Kasumi-1 (cell line): Measurements from ENCODE around the gene DACT2.

Source experiments
- DNase-seq, 2 experiments: peaks; one replicate each; lab custom pipeline; 2025; lab: John Stamatoyannopoulos, UW

The DACT2 gene

DNA sequence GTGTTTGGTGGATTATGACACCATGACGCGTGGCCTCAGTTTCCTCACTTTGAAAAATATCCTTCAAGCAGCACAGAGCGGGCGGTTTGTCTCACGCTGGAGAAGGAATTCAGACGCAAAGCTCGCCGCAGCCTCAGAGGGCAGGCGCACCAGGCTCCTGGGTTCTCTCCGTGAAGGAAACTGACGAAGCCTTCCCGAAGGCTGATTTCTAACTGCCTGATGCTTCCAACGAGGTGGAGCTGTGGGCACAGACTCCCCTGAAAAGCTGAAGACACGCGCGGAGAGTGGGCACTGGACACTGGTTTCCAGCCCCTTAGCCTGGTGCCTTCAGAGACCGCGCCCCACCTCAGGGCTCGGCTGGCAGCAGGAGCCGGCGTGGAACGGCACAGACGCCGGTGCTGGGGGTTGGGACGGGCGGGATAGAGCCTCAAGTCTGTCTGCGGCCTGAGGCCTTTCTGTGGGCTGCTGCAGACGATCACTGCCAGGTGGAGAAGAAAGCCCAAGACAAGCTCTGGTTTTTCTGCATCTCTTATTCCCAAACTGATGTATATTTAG is 56.1 kb downstream of the DACT2 start:
- no peak for DNase-seq

DNA sequence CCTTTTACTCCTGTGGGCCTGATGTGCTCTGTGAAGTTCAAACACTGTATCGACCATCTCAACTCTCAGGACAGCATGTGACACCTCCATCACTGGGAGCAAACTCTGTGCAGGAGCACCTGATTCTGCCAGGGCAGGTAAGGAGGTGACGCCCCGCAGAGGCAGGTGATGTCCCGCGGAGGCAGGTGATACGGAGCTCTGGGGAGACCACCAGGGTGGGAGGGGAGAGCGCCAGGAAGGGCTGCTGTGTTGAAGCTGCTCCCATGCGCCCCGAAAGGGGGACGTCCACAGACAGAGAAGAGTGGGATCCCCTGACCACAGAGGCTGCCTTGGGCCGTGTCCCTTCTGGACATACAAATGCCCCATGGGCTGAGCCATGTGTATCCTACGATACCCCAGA is 58.3 kb downstream of the DACT2 start:
- no peak for DNase-seq

DNA sequence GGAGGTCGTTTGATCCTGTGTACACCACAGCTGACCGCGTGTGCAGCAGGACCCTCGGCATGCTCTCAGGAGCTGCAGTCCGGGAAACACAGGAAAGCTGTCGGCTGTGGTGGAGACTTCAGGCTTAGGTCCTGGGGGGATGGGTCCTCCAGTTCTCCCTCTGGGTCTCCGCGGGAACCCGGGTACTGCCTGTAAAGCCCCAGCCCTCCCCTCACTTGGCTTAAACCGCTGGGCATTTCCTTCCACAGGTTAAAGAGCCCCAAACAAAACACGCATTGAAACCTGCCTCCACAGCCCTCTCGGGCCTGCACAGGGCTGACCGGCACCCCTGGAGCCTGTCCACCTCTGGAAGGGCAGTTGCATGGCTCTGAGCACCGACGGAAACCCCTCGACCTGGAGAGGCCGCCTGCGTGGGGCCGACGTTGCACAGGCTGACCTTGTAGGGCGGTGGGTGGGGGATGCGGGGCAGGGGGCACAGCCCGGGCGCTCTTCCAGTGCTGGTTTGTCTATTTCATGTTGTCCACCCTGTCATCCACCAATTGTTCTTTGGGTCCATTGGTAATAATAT is 59.1 kb downstream of the DACT2 start:
- no peak for DNase-seq

DNA sequence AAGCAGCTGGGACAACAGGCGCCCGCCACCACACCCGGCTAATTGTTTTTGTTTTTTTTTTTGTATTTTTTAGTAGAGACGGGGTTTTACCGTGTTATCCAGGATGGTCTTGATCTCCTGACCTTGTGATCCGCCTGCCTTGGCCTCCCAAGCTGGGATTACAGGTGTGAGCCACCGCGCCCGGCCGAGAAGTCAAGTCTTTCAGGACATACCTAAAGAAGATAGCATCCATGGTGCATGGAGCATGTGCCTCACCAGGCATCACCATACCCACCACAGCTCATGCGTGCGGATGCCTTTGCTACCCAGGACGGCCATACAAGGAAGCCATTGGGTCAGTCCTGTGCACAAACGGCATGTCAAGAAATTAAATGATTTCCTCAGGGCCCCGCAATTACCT is 60.8 kb downstream of the DACT2 start:
- no peak for DNase-seq

DNA sequence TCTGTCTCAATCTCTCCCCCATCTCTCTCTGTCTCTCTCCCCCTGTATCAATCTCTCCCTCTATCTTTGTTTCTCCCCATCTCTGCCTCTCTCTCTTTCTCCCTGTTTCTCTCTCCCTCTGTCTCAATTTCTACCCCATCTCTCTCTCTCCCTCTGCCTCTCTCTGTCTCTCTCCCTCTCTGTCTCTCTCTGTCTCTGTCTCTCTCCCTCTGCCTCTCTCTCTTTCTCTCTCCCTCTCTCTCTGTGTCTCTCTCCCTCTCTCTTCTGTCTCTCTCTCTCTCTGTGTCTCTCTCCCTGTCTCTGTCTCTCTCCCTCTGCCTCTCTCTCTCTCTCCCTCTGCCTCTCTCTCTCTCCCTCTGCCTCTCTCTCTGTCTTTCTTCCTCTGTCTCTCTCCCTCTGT is 62.6 kb downstream of the DACT2 start:
- no peak for DNase-seq
